Liver (tissue), 9 donors: ENCODE data around the gene C7orf57. TPM values are rescaled to one million over a fixed set of nuclear protein-coding genes. Genes with fewer than 3 reads are reported as not detected.

Experiments
- DNase-seq: peaks from one replicate; pipeline ENCODE4 v3.0.0-alpha.2; 2017; ENCODE audit warnings: low spot score
- H3K27ac ChIP-seq, 2 donors: one replicate each; pipeline ENCODE4 v1.7.0; 2013; ENCODE audit warnings: inconsistent platforms in 2 of 2, low read length in 2 of 2, control low read depth in 1 of 2, low read depth in 1 of 2, mild to moderate bottlenecking in 1 of 2
- H3K27me3 ChIP-seq, 4 donors: one replicate each; pipeline versions ENCODE4 v1.6.1 to v1.7.0; 2013; ENCODE audit warnings: low read length in 3 of 4, inconsistent platforms in 1 of 4, mild to moderate bottlenecking in 1 of 4, moderate library complexity in 1 of 4; ENCODE audit not compliant: control insufficient read depth in 4 of 4, insufficient read depth in 4 of 4
- H3K36me3 ChIP-seq, 4 donors: one replicate each; pipeline versions ENCODE4 v1.6.1 to v1.7.0; 2013; ENCODE audit warnings: low read length in 3 of 4, mild to moderate bottlenecking in 3 of 4, low read depth in 1 of 4, moderate library complexity in 1 of 4; ENCODE audit not compliant: control insufficient read depth in 4 of 4, insufficient read depth in 3 of 4
- H3K4me1 ChIP-seq, 4 donors: one replicate each; pipeline versions ENCODE4 v1.6.1 to v1.7.0; 2013; ENCODE audit warnings: low read length in 3 of 4, mild to moderate bottlenecking in 3 of 4, moderate library complexity in 1 of 4; ENCODE audit not compliant: control insufficient read depth in 4 of 4, insufficient read depth in 4 of 4
- H3K4me3 ChIP-seq, 3 donors: one replicate each; pipeline versions ENCODE4 v1.6.1 to v1.7.0; 2013; ENCODE audit warnings: low read length in 3 of 3, control low read depth in 1 of 3, low read depth in 1 of 3, mild to moderate bottlenecking in 1 of 3
- H3K9ac ChIP-seq, 2 donors: one replicate each; pipeline ENCODE4 v1.7.0; 2013; ENCODE audit warnings: low read length in 2 of 2, mild to moderate bottlenecking in 2 of 2, moderate library complexity in 2 of 2, control low read depth in 1 of 2, low read depth in 1 of 2
- H3K9me3 ChIP-seq, 4 donors: one replicate each; pipeline versions ENCODE4 v1.6.1 to v1.7.0; 2013; ENCODE audit warnings: low read length in 3 of 4; ENCODE audit not compliant: control insufficient read depth in 4 of 4
- ATF3 ChIP-seq: IDR thresholded peaks from 2 replicates; pipeline ENCODE4 v1.6.1; 2016; ENCODE audit warnings: antibody characterized with exemption
- FOXA1 ChIP-seq: IDR thresholded peaks from 2 replicates; pipeline ENCODE4 v1.6.1; 2016; ENCODE audit warnings: antibody characterized with exemption
- FOXA2 ChIP-seq: IDR thresholded peaks from 2 replicates; pipeline ENCODE4 v1.6.1; 2016; ENCODE audit warnings: antibody characterized with exemption
- GABPA ChIP-seq, 2 donors: IDR thresholded peaks in 1 of 2; conservative IDR thresholded peaks in 1 of 2; 2 replicates each; pipeline ENCODE4 v1.6.1; 2016; ENCODE audit warnings: antibody characterized with exemption in 2 of 2, mild to moderate bottlenecking in 1 of 2, moderate library complexity in 1 of 2
- HNF4A ChIP-seq, 2 donors: conservative IDR thresholded peaks; 2 replicates each; pipeline ENCODE4 v1.6.1; 2016; ENCODE audit warnings: antibody characterized with exemption in 2 of 2, mild to moderate bottlenecking in 2 of 2
- RAD21 ChIP-seq, 2 donors: IDR thresholded peaks; 2 replicates each; pipeline ENCODE4 v1.6.1; 2016; ENCODE audit warnings: antibody characterized with exemption in 2 of 2, mild to moderate bottlenecking in 2 of 2
- REST ChIP-seq: IDR thresholded peaks from 2 replicates; pipeline ENCODE4 v1.6.1; 2016; ENCODE audit warnings: antibody characterized with exemption, mild to moderate bottlenecking
- YY1 ChIP-seq: IDR thresholded peaks from 2 replicates; pipeline ENCODE4 v1.6.1; 2016; ENCODE audit warnings: antibody characterized with exemption, mild to moderate bottlenecking
- ZBTB33 ChIP-seq: IDR thresholded peaks from 2 replicates; pipeline ENCODE4 v1.6.1; 2016; ENCODE audit warnings: antibody characterized with exemption
- WGBS: extraction: QIAGEN DNeasy Blood & Tissue Kit; methylation state at CpG from one replicate; pipeline ENCODE4 v1.1.7; 2013; 5-methylcytosine and 5-hydroxymethylcytosine counted together
- polyA plus RNA-seq, 2 donors: library from polyadenylated mRNA; stranded (reverse) in 1 of 2; unstranded in 1 of 2; fragments of 200-250 nt in 1 of 2; fragments of >200 nt in 1 of 2; fragmentation: Nextera tagmentation in 1 of 2; extraction: Ambion mirVana in 1 of 2; gene quantifications; one replicate each; pipeline versions ENCODE4 v1.2.1 to v1.2.3, GENCODE V29; 2013 to 2015
- total RNA-seq, 2 donors: library from RNA; depleted of rRNA; stranded (reverse); fragments of >200 nt; gene quantifications; one replicate each; pipeline ENCODE4 v1.2.3, GENCODE V29; 2014
- donor health status: healthy.
- donor health status: healthy.
- donor health status: healthy.
- donor health status: healthy.
- donor health status: healthy.

The C7orf57 gene
- total and polyA plus RNA-seq, 4 donors, result not detected

GRCh38 chr7:48094861-48095293 is 59.5 kb downstream of the C7orf57 start (continued):
- no peak for TF ChIP-seq REST

GRCh38 chr7:48096273-48096672 is 60.9 kb downstream of the C7orf57 start:
- TF ChIP-seq RAD21 (IDR thresholded peaks at IDR 0.05) (no peak), FOXA2 (no peak), ZBTB33 (no peak), REST (no peak), HNF4A (conservative IDR thresholded peaks at IDR 0.05) (no peak), ATF3 (no peak)
- WGBS, result 79% methylated on average over 2 of the region's 2 CpGs
- peak overlapping the region; percentile 10 to 11 for H3K27ac ChIP-seq
- no peak overlapping the region for H3K4me3 ChIP-seq
- no peak for DNase-seq
- H3K36me3 ChIP-seq, result peaks cover 5 to 30% (median 13%) of the 10 kb centered on the region in 4 donors
- H3K9me3 ChIP-seq, result no peaks in the 10 kb centered on the region
- H3K27me3 ChIP-seq, result no peaks in the 10 kb centered on the region
- no peak overlapping the region for H3K9ac ChIP-seq
- H3K4me1 ChIP-seq, result no peaks in the 10 kb centered on the region

- H3K36me3 ChIP-seq, result peaks cover 7 to 36% (median 22%) of the 10 kb centered on the region in 4 donors
- TF ChIP-seq FOXA1 (no peak), GABPA (IDR thresholded peaks at IDR 0.05 in 1 of 2, conservative IDR thresholded peaks at IDR 0.05 in 1 of 2) (no peak), HNF4A (conservative IDR thresholded peaks at IDR 0.05) (no peak), FOXA2 (no peak), YY1 (no peak)
- no peak overlapping the region for H3K4me3 ChIP-seq
- no peaks in the 10 kb centered on the region for H3K4me1 ChIP-seq
- DNase-seq, result no peak
- H3K27me3 ChIP-seq, result no peaks in the 10 kb centered on the region
- peak overlapping the region; percentile 25 to 72 for H3K27ac ChIP-seq
- WGBS, result 71% methylated on average over 6 of the region's 6 CpGs
- H3K9ac ChIP-seq, result no peak overlapping the region
- H3K9me3 ChIP-seq, result no peaks in the 10 kb centered on the region
Measured at GRCh38 chr7:48097521-48098231, 62.3 kb downstream of the C7orf57 start.
